ENCODE measurements around the gene GGT5. TPM values are rescaled to one million over a fixed set of nuclear protein-coding genes. Genes with fewer than 3 reads are reported as not detected.
"Not testable (repeated sequence)": the region's sequence is repeated elsewhere in the genome, so short reads cannot be mapped to it uniquely, and the experiment has no call there.

GGT5 gene
- total and polyA plus RNA-seq, 12 donors = 4.3 to 67.4 (median 13.1) TPM

GRCh38 chr22:24240381-24240780 is 4.5 kb downstream of the GGT5 start:
- Histone ChIP-seq H3K4me1 (peaks cover 2 to 42% (median 31%) of the 10 kb centered on the region in 9 donors), H3K27ac (peak overlapping the region in 4 of 10 donors; percentile 11 to 58 (median 50))
- TF ChIP-seq, protein P1, sequence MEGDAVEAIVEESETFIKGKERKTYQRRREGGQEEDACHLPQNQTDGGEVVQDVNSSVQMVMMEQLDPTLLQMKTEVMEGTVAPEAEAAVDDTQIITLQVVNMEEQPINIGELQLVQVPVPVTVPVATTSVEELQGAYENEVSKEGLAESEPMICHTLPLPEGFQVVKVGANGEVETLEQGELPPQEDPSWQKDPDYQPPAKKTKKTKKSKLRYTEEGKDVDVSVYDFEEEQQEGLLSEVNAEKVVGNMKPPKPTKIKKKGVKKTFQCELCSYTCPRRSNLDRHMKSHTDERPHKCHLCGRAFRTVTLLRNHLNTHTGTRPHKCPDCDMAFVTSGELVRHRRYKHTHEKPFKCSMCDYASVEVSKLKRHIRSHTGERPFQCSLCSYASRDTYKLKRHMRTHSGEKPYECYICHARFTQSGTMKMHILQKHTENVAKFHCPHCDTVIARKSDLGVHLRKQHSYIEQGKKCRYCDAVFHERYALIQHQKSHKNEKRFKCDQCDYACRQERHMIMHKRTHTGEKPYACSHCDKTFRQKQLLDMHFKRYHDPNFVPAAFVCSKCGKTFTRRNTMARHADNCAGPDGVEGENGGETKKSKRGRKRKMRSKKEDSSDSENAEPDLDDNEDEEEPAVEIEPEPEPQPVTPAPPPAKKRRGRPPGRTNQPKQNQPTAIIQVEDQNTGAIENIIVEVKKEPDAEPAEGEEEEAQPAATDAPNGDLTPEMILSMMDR (IDR thresholded peaks at IDR 0.05) = no peak

GRCh38 chr22:24238101-24238694 is 6.7 kb downstream of the GGT5 start:
- not testable (repeated sequence) for H3K36me3 ChIP-seq, DNase-seq, ATAC-seq, H3K27me3 ChIP-seq, H3K4me3 ChIP-seq, H3K9me3 ChIP-seq, H3K27ac ChIP-seq
- 93 to 94% methylated on average over 13 of the region's 13 CpGs for WGBS, 2 donors
- H3K4me1 ChIP-seq = peaks cover 0 to 30% (median 16%) of the 10 kb centered on the region in 9 donors
- intact Hi-C loops (cut with DNase I) = loop anchor here in 1 of 10 donors (5.0 kb wide), 1 partner anchor 499 kb away; no protein-coding TSS in a partner anchor

More at GRCh38 chr22:24240381-24240780, 4.5 kb downstream of the GGT5 start:
- no peak overlapping the region for H3K4me3 ChIP-seq
- H3K36me3 ChIP-seq = no peaks in the 10 kb centered on the region
- DNase-seq = no peak
- H3K27me3 ChIP-seq = no peaks in the 10 kb centered on the region
- intact Hi-C loops (cut with DNase I) = loop anchor here in 3 of 10 donors (5.0 to 10.0 kb wide), 3 partner anchors 33 to 256 kb away; partner anchors contain the start of gene GSTT2 (in 1 of the 3)
- H3K9me3 ChIP-seq = no peaks in the 10 kb centered on the region
- WGBS, 2 donors = 79 to 86% methylated on average over 6 of the region's 6 CpGs
- ATAC-seq = no peak

DNA sequence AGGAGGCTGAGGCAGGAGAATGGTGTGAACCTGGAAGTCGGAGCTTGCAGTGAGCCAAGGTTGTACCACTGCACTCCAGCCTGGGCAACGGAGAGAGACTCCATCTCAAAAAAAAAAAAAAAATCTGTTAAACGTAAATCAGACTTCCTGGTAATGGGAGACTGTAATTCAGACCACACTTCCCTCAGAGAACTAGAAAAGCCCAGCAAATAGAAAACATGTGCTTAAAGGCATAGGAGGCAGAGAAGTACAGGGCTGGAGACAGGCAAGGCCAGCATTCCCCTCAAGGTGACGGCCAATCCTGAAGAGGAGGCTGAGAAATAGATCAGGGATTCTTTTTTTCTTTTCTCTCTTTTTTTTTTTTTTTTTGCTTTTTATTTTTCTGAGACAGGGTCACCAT is 8.2 kb downstream of the GGT5 start:
- Histone ChIP-seq H3K36me3 (peaks cover 0 to 4% (median 0%) of the 10 kb centered on the region in 9 donors), H3K4me1 (peaks cover 0 to 17% (median 5%) of the 10 kb centered on the region in 9 donors), H3K9me3 (no peaks in the 10 kb centered on the region), H3K27me3 (no peaks in the 10 kb centered on the region), H3K4me3 (no peak overlapping the region), H3K27ac (no peak overlapping the region)
- DNase-seq (no peak), ATAC-seq (no peak)
- 70 to 90% methylated on average over 4 of the region's 4 CpGs for WGBS, 2 donors
- TF ChIP-seq, protein P1 (IDR thresholded peaks at IDR 0.05) = no peak
- intact Hi-C loops (cut with DNase I) = loop anchor here in 1 of 10 donors (5.0 kb wide), 1 partner anchor 501 kb away; no protein-coding TSS in a partner anchor

- Histone ChIP-seq H3K27me3 (no peaks in the 10 kb centered on the region), H3K27ac (no peak overlapping the region), H3K36me3 (peaks cover 0 to 11% (median 0%) of the 10 kb centered on the region in 9 donors), H3K9me3 (no peaks in the 10 kb centered on the region), H3K4me3 (no peak overlapping the region), H3K4me1 (peaks cover 0 to 10% (median 3%) of the 10 kb centered on the region in 9 donors)
- TF ChIP-seq, protein P1 (IDR thresholded peaks at IDR 0.05) = no peak
- no peak for DNase-seq
- intact Hi-C loops (cut with DNase I) = loop anchor here in 1 of 10 donors (5.0 kb wide), 1 partner anchor 502 kb away; no protein-coding TSS in a partner anchor
- ATAC-seq = no peak
- 94 to 95% methylated on average over 4 of the region's 4 CpGs for WGBS, 2 donors
These were observed 9.6 kb downstream of the GGT5 start for GRCh38 chr22:24235315-24235714.

DNA sequence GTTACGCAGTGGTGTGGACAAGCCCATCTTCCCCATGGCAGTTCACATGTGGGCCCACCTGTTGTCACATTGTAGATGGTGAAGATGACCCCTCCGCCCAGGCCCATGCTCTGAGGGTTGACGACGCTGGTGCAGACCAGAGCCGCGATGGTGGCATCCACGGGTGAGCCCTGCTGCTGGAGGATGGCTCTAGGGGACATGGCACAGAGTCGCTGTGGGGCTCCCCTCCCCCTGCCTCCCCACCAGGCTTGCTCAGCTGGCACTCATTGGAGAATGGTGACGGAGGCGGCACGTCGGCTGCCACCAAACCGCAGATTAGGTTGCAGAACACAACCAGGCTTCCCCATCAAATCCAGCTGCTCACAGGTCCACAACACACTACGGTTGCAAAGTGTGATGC is 11.1 kb downstream of the GGT5 start:
- TF ChIP-seq, protein P1 (IDR thresholded peaks at IDR 0.05) = no peak
- H3K27me3 ChIP-seq = no peaks in the 10 kb centered on the region
- intact Hi-C loops (cut with DNase I) = loop anchor here in 3 of 10 donors (5.0 kb wide), 2 partner anchors 37 to 47 kb away; no protein-coding TSS in a partner anchor
- H3K4me1 ChIP-seq = peaks cover 0 to 5% (median 3%) of the 10 kb centered on the region in 9 donors
- H3K27ac ChIP-seq = no peak overlapping the region
- peaks cover 0 to 19% (median 0%) of the 10 kb centered on the region in 9 donors for H3K36me3 ChIP-seq
- DNase-seq = no peak
- no peaks in the 10 kb centered on the region for H3K9me3 ChIP-seq
- no peak overlapping the region for H3K4me3 ChIP-seq
- ATAC-seq = peak in 1 of 8 donors; percentile 14
- 89 to 97% methylated on average over 14 of the region's 14 CpGs for WGBS, 2 donors
